Mesothelial cell of epicardium (in vitro differentiated cells): ENCODE measurements around the gene ACY1. TPM values are rescaled to one million over a fixed set of nuclear protein-coding genes. Genes with fewer than 3 reads are reported as not detected.

Source experiments
- DNase-seq, 2 experiments: peaks; one replicate each; pipeline ENCODE4 v3.0.0; 2021; ENCODE audit warnings: low spot score in 2 of 2; ENCODE audit not compliant: unreplicated experiment in 2 of 2
- H3K27ac Mint-ChIP-seq: 2 replicates; pipeline ENCODE4 v1.8.0; 2021; ENCODE audit warnings: mixed read lengths
- H3K27me3 Mint-ChIP-seq: 2 replicates; pipeline ENCODE4 v1.8.0; 2021; ENCODE audit warnings: low read depth, mixed read lengths
- H3K36me3 Mint-ChIP-seq: 2 replicates; pipeline ENCODE4 v1.8.0; 2021; ENCODE audit warnings: mixed read lengths
- H3K4me1 Mint-ChIP-seq: 2 replicates; pipeline ENCODE4 v1.8.0; 2021; ENCODE audit warnings: mixed read lengths
- H3K4me3 Mint-ChIP-seq: 2 replicates; pipeline ENCODE4 v1.8.0; 2021; ENCODE audit warnings: mild to moderate bottlenecking, moderate library complexity, mixed read lengths
- H3K9me3 Mint-ChIP-seq: 2 replicates; pipeline ENCODE4 v1.8.0; 2021; ENCODE audit warnings: mixed read lengths
- total RNA-seq: library from RNA; stranded (reverse); gene quantifications from 3 replicates; pipeline ENCODE4 v1.2.1, GENCODE V29; 2021
- TF ChIP-seq, protein P1 (sequence below): fragments of 200-600 bp; sonication (generic); IDR thresholded peaks from one replicate; pipeline ENCODE4 v1.5.0; 2021; ENCODE audit warnings: antibody characterized with exemption; ENCODE audit not compliant: unreplicated experiment

The ACY1 gene
- total RNA-seq, 1 donor from 2014 or later = 47.8 TPM

DNA sequence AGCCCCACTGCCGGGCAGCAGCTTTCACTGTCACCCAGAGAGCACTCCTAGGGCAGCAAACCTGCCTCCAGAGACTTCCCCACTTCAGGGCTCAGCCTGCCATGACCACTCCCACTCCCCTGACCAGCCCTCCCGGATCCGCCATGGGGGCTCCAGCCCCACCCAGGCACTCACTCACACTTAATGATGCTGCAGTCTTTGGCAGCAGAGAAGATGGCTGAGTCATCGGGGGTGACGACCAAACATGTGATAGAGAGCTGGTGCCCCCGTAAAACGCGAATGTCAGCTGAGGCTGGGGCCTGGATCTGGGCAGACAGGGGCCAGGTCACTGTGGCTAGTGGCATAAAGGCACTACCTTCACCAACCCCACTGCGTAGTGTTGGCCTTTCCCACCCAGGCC, 46.3 kb upstream of the ACY1 start:
- no peaks in the 10 kb centered on the region for H3K9me3 Mint-ChIP-seq
- H3K27ac Mint-ChIP-seq = no peak overlapping the region
- H3K4me1 Mint-ChIP-seq = peaks cover 11% of the 10 kb centered on the region
- TF ChIP-seq, protein P1, sequence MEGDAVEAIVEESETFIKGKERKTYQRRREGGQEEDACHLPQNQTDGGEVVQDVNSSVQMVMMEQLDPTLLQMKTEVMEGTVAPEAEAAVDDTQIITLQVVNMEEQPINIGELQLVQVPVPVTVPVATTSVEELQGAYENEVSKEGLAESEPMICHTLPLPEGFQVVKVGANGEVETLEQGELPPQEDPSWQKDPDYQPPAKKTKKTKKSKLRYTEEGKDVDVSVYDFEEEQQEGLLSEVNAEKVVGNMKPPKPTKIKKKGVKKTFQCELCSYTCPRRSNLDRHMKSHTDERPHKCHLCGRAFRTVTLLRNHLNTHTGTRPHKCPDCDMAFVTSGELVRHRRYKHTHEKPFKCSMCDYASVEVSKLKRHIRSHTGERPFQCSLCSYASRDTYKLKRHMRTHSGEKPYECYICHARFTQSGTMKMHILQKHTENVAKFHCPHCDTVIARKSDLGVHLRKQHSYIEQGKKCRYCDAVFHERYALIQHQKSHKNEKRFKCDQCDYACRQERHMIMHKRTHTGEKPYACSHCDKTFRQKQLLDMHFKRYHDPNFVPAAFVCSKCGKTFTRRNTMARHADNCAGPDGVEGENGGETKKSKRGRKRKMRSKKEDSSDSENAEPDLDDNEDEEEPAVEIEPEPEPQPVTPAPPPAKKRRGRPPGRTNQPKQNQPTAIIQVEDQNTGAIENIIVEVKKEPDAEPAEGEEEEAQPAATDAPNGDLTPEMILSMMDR = no peak
- DNase-seq = peak in 1 of 2 experiments; percentile 29
- no peaks in the 10 kb centered on the region for H3K27me3 Mint-ChIP-seq
- no peak overlapping the region for H3K4me3 Mint-ChIP-seq
- H3K36me3 Mint-ChIP-seq = peaks cover 17% of the 10 kb centered on the region

DNA sequence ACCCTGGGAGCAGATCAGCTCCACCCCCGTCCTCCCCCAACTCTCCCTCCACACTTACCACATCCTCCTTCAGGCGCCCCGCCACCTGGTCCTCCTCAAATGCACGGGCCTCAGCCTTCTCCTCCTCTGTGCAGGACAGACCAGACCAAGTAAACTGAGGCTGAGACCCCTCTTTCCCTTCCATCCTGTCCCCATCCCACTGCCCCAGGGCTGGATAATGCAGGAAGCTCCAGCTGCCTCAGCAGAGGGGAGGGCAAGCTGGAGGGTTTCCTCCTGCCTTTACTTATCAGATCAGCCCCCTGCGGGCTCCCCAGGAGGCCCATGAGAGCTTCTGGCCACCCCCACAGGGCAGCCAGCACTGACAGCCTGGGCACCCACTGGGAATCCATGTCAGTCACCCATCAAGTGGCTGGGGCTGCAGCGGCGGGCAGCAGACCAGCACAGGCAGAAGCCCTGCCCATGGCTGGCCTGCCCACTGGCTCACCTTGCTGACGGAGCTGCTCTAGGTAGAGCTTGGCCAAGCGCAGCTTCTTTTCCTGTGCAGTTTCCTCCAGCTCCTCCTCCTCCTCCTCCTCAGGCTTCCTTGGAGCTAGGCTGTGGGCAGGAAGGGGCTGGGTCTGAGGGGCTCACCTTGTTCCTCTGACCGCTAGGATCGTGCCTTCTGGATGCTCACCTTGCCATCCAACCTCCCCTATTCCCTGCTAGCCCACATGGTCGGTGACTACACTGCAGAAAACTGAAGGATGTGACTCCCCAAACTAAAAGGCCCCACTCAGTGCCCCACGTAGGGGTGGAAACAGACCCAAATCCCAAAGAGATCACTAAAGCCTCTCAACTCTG, 45.5 kb upstream of the ACY1 start:
- Mint-ChIP-seq H3K27me3 (no peaks in the 10 kb centered on the region), H3K36me3 (peaks cover 17% of the 10 kb centered on the region), H3K4me1 (peaks cover 19% of the 10 kb centered on the region), H3K4me3 (no peak overlapping the region), H3K9me3 (no peaks in the 10 kb centered on the region), H3K27ac (no peak overlapping the region)
- peak in 1 of 2 experiments; percentile 17 for DNase-seq
- TF ChIP-seq, protein P1 = no peak

DNA sequence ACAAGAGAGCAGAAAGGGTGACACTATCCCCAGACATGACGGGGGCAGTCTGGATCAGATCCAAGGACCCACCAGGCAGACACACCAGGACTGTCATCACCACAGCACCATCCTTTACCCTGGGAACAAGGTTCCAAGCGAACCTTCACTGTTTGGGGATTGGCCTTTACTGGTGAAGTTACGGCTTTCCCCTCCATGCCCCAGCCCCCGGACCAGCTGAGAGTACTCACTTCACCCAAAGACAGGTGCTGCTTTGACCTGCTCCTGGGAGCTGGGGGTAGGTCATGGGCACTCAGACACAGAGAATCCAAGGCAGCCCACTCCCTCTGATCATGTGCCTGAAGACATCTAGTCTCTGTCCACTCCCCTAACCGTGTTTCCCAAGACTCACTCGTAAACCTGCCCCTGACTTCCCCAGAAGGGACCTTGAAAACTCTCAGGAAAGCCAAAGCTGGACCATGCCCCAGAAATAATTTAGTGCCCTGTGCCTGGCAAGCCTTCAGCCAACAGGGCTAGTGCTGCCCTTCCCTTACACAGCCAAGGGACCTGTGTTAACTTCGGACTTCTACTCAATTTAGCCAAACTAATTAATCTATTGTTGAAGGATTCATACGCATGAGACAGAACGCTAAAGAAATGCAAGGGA, 44.4 kb upstream of the ACY1 start:
- no peak overlapping the region for H3K4me3 Mint-ChIP-seq
- H3K27ac Mint-ChIP-seq = no peak overlapping the region
- TF ChIP-seq, protein P1 = no peak
- H3K27me3 Mint-ChIP-seq = no peaks in the 10 kb centered on the region
- H3K4me1 Mint-ChIP-seq = peaks cover 22% of the 10 kb centered on the region
- peak in 1 of 2 experiments; percentile 11 for DNase-seq
- peaks cover 14% of the 10 kb centered on the region for H3K36me3 Mint-ChIP-seq
- no peaks in the 10 kb centered on the region for H3K9me3 Mint-ChIP-seq

DNA sequence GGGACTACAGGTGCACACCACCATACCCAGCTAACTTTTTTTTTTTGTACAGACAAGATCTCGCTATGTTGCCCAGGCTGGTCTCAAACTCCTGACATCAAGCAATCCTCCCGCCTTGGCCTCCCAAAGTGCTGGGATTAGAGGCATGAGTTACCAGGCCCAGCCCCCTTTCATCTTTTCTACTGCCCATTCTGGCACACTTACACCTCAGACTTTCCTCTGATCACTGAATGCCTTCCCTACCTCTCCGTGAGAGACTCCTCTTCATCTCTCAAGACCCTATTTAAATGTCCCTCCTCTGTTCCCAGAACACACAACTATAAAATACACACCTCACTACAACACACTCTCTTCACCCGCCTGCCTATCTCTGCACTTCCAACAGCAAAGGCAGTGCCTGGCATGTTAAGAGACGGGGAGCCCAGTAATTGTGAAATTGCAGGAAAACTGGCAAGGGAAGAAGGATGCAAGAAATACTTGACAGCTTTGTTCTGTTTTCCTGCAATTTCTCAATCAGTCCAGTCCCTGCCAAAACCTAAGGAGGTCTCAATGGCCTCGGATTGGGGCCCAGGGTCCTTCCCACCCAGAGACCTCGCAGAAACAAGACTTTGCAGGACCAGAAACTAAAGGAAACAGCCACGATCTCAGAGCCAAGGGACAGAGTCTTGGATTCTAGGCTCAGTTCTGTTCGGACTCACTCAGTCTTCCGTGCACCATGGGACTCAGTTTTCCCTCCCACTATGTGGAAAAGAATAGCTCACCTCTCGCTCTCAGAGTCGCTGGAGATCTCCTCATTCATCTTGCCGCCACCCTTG, 42.5 kb upstream of the ACY1 start:
- peak overlapping the region; percentile 73 for H3K27ac Mint-ChIP-seq
- DNase-seq = peak in 1 of 2 experiments; percentile 29
- TF ChIP-seq, protein P1 = no peak
- no peaks in the 10 kb centered on the region for H3K27me3 Mint-ChIP-seq
- H3K36me3 Mint-ChIP-seq = peaks cover 3% of the 10 kb centered on the region
- H3K9me3 Mint-ChIP-seq = no peaks in the 10 kb centered on the region
- H3K4me3 Mint-ChIP-seq = peak overlapping the region; percentile 82
- H3K4me1 Mint-ChIP-seq = peaks cover 22% of the 10 kb centered on the region

DNA sequence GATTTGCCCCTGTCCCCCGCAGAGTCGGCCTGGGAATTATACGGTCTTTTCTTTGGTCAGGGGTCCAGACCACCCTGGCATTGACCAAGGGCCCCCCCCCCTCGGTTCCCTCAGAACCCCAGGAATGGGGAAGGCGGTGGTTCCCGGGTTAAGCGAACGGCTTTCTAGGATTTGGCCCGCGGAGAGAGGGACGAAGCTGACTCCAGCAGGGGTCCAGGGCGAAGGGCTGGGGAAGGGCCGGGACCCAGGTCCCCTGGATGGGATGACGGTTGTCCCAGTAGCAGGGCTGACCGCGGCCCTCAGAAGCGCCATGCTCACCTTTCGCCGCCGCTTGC, 41.9 kb upstream of the ACY1 start:
- H3K9me3 Mint-ChIP-seq = no peaks in the 10 kb centered on the region
- H3K4me3 Mint-ChIP-seq = peak overlapping the region; percentile 82
- H3K36me3 Mint-ChIP-seq = no peaks in the 10 kb centered on the region
- H3K27ac Mint-ChIP-seq = peak overlapping the region; percentile 73
- no peak for DNase-seq
- H3K4me1 Mint-ChIP-seq = peaks cover 22% of the 10 kb centered on the region
- no peaks in the 10 kb centered on the region for H3K27me3 Mint-ChIP-seq
- TF ChIP-seq, protein P1 = no peak
